Spleen (tissue), 11 donors: ENCODE results near the gene RFX2. TPM values are rescaled to one million over a fixed set of nuclear protein-coding genes. Genes with fewer than 3 reads are reported as not detected.
"Not testable (repeated sequence)": the region's sequence is repeated elsewhere in the genome, so short reads cannot be mapped to it uniquely, and the experiment has no call there.

ENCODE experiments used
- DNase-seq: peaks from one replicate; pipeline ENCODE4 v3.0.0-alpha.2; 2020
- H3K27ac ChIP-seq, 8 donors: fragments of 200-600 bp; sonication (generic) in 7 of 8; 1 replicate in 4 of 8; 2 replicates in 4 of 8; pipeline versions ENCODE4 v1.5.0 to v1.8.0; 2016 to 2021; ENCODE audit warnings: inconsistent platforms in 4 of 8, mild to moderate bottlenecking in 4 of 8, moderate library complexity in 1 of 8
- H3K27me3 ChIP-seq, 7 donors: fragments of 200-600 bp; sonication (generic) in 6 of 7; replicated peaks in 1 of 7; 1 replicate in 4 of 7; 2 replicates in 3 of 7; pipeline versions ENCODE4 v1.5.0 to v1.8.0; 2016 to 2021; ENCODE audit warnings: inconsistent platforms in 3 of 7, mild to moderate bottlenecking in 1 of 7
- H3K36me3 ChIP-seq, 6 donors: fragments of 200-600 bp; sonication (generic) in 5 of 6; 1 replicate in 4 of 6; 2 replicates in 2 of 6; pipeline versions ENCODE4 v1.5.0 to v1.8.0; 2016 to 2021; ENCODE audit warnings: inconsistent platforms in 2 of 6
- H3K4me1 ChIP-seq, 6 donors: fragments of 200-600 bp; sonication (generic) in 5 of 6; 1 replicate in 3 of 6; 2 replicates in 3 of 6; pipeline versions ENCODE4 v1.5.0 to v1.8.0; 2016 to 2021; ENCODE audit warnings: inconsistent platforms in 3 of 6
- H3K4me3 ChIP-seq, 8 donors: fragments of 200-600 bp; sonication (generic) in 7 of 8; 1 replicate in 4 of 8; 2 replicates in 4 of 8; pipeline versions ENCODE4 v1.5.0 to v1.8.0; 2016 to 2021; ENCODE audit warnings: inconsistent platforms in 4 of 8, mild to moderate bottlenecking in 4 of 8, moderate library complexity in 2 of 8
- H3K9me3 ChIP-seq, 8 donors: fragments of 200-600 bp; sonication (generic) in 7 of 8; 1 replicate in 4 of 8; 2 replicates in 4 of 8; pipeline versions ENCODE4 v1.5.0 to v1.8.0; 2016 to 2021; ENCODE audit warnings: inconsistent platforms in 4 of 8
- POLR2A ChIP-seq, 3 donors: fragments of 450-650 bp; IDR thresholded peaks; one replicate each; pipeline ENCODE4 v1.5.1; 2017; ENCODE audit warnings: antibody characterized with exemption in 3 of 3, mild to moderate bottlenecking in 1 of 3
- POLR2AphosphoS5 ChIP-seq, 3 donors: sonication (generic); formaldehyde crosslinking; IDR thresholded peaks; one replicate each; pipeline ENCODE4 v1.5.1; 2017; ENCODE audit warnings: antibody characterized with exemption in 3 of 3
- WGBS, 5 donors: extraction: QIAGEN DNeasy Blood & Tissue Kit in 3 of 5; methylation state at CpG; one replicate each; pipeline versions ENCODE4 v1.1.5 to v1.1.7; 2013 to 2018; 5-methylcytosine and 5-hydroxymethylcytosine counted together
- intact Hi-C: fragments of 100-400 bp; cut with DNase I; formaldehyde crosslinking; loops from one replicate; pipeline ENCODE4 v1.15.0; 2023; ENCODE audit warnings: low total_unique reads
- polyA plus RNA-seq, 3 donors: library from polyadenylated mRNA; stranded (reverse); fragments of 200-250 nt; gene quantifications; one replicate each; pipeline ENCODE4 v1.2.1, GENCODE V29; 2013
- total RNA-seq, 7 donors: library from RNA; depleted of rRNA in 3 of 7; stranded (reverse); fragments of >200 nt in 3 of 7; fragmentation: NEBNext Ultra II Directional in 4 of 7; extraction: Animal tissue kit (Norgen Biotek cat#: 25700) in 4 of 7; gene quantifications; one replicate each; pipeline versions ENCODE4 v1.1.0 to v1.2.1, GENCODE V29; 2016 to 2021
- TF ChIP-seq, protein P1 (sequence below), 11 experiments: fragments of 200-600 bp in 7 of 11; fragments of 450-650 bp in 4 of 11; sonication (generic) in 4 of 11; IDR thresholded peaks in 8 of 11; conservative IDR thresholded peaks in 3 of 11; 1 replicate in 7 of 11; 2 replicates in 4 of 11; pipeline versions ENCODE4 v1.4.0 to v1.8.0; 2016 to 2021; ENCODE audit warnings: antibody characterized with exemption in 11 of 11, inconsistent platforms in 4 of 11, mild to moderate bottlenecking in 1 of 11
- donor health status: healthy with polysubstance abuse.
- donor health status: DM: no; HTN: no; CAD: no; lungs with moderate emphysema.
- donor health status: DM: no; HTN: no; CAD: no.
- donor health status: Bipolar disorder and iron deficiency.
- donor health status: healthy.
- donor health status: DM: no; HTN: no; CAD: no.
- donor health status: DM: yes; HTN: yes; CAD: no.

RFX2 gene
- total and polyA plus RNA-seq, 10 donors = 1.1 to 15.8 (median 7.8) TPM

DNA sequence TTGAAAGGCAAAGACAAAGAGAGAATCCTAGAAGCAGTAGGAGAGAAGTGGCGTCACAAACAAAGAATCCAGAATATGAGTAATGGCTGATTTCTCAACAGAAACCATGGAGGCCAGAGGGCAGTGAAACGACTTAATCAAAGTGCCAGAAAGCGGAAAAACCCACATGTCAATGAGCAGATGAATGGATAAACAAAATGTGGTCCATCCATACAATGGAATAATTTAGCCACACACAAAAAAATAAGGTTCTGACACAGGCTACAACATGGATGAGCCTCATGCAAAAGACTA, 80.1 kb downstream of the RFX2 start:
- Histone ChIP-seq H3K27ac (no peak overlapping the region), H3K27me3 (no peaks in the 10 kb centered on the region), H3K4me3 (no peak overlapping the region), H3K9me3 (no peaks in the 10 kb centered on the region), H3K36me3 (peaks cover 0 to 24% (median 0%) of the 10 kb centered on the region in 6 donors), H3K4me1 (no peaks in the 10 kb centered on the region)
- DNase-seq = no peak
- TF ChIP-seq POLR2AphosphoS5 (IDR thresholded peaks at IDR 0.05) (no peak), POLR2A (IDR thresholded peaks at IDR 0.05) (no peak)
- TF ChIP-seq, protein P1, sequence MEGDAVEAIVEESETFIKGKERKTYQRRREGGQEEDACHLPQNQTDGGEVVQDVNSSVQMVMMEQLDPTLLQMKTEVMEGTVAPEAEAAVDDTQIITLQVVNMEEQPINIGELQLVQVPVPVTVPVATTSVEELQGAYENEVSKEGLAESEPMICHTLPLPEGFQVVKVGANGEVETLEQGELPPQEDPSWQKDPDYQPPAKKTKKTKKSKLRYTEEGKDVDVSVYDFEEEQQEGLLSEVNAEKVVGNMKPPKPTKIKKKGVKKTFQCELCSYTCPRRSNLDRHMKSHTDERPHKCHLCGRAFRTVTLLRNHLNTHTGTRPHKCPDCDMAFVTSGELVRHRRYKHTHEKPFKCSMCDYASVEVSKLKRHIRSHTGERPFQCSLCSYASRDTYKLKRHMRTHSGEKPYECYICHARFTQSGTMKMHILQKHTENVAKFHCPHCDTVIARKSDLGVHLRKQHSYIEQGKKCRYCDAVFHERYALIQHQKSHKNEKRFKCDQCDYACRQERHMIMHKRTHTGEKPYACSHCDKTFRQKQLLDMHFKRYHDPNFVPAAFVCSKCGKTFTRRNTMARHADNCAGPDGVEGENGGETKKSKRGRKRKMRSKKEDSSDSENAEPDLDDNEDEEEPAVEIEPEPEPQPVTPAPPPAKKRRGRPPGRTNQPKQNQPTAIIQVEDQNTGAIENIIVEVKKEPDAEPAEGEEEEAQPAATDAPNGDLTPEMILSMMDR (IDR thresholded peaks at IDR 0.05 in 8 of 11, conservative IDR thresholded peaks at IDR 0.05 in 3 of 11) = no peak
- intact Hi-C loops = no loop called here
- 69 to 86% (median 76%) methylated on average over 3 of the region's 3 CpGs for WGBS, 5 donors

DNA sequence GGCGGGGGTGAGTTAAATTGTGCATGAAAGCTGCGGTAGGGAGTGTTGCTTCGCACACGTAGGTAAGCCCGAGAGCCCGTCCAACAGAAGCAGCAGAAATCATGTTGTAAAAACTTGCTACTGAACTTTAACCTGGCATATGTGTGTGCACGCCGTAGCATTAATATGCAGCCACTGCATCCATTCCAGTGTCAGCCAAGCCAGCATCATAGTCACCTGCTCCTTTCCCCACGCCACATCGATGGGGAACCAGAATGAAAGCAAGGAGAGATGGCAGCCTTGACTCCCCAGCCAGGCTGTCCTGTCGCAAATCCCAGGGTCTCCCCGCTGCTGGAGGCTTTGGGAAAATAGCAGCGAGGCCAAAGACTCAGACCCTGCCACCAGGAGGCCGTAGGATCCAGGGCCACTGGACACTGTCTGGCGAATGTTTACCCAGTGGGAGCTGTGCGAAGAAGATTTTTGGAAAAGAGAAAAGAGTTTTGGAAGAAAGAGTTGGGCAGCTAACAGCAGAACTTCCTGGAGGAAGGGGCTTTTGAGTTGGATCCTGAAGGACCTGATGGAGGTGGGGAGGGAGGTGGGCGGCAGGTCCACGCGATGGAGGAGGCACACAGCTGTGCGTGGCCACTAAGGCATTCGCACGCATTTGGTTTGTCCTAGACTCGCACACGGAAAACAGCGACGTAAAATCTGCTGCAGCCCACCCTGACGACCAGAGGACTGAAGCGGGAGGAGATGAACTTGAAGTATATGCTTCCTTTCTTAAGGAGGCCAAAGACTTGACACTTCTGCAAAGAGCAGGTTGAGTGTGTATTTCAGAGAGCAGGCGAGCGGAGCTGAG, 83.7 kb downstream of the RFX2 start:
- TF ChIP-seq POLR2AphosphoS5 (IDR thresholded peaks at IDR 0.05) = no peak
- TF ChIP-seq, protein P1 (IDR thresholded peaks at IDR 0.05 in 8 of 11, conservative IDR thresholded peaks at IDR 0.05 in 3 of 11) = no peak
- TF ChIP-seq POLR2A (IDR thresholded peaks at IDR 0.05) = no peak
- intact Hi-C loops = no loop called here
- peaks cover 0 to 11% (median 0%) of the 10 kb centered on the region in 7 donors for H3K27me3 ChIP-seq
- H3K27ac ChIP-seq = no peak overlapping the region
- H3K9me3 ChIP-seq = no peaks in the 10 kb centered on the region
- 94 to 96% (median 95%) methylated on average over 30 of the region's 30 CpGs for WGBS, 5 donors
- peaks cover 0 to 40% (median 0%) of the 10 kb centered on the region in 6 donors for H3K36me3 ChIP-seq
- H3K4me3 ChIP-seq = no peak overlapping the region
- DNase-seq = no peak
- peaks cover 0 to 12% (median 7%) of the 10 kb centered on the region in 6 donors for H3K4me1 ChIP-seq

DNA sequence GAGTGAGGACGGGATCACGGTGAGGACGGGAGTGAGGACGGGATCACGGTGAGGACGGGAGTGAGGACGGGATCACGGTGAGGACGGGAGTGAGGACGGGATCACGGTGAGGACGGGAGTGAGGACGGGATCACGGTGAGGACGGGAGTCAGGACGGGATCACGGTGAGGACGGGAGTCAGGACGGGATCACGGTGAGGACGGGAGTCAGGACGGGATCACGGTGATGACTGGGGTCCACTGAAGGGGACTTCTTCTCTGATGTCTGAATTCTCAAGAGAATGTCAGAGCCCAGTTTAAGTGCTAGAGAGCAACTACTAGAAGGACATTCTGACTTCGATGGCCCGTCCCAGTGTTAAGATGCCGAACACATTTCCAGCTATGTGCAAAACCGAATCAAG, 85.5 kb downstream of the RFX2 start:
- 95 to 98% (median 96%) methylated on average over 22 to 27 of the region's 27 CpGs for WGBS, 5 donors
- H3K36me3 ChIP-seq = peaks cover 0 to 40% (median 0%) of the 10 kb centered on the region in 6 donors
- intact Hi-C loops, H3K27ac ChIP-seq, DNase-seq, H3K9me3 ChIP-seq, H3K4me3 ChIP-seq: not testable (repeated sequence)
- H3K27me3 ChIP-seq = peaks cover 0 to 13% (median 0%) of the 10 kb centered on the region in 7 donors
- H3K4me1 ChIP-seq = peaks cover 0 to 12% (median 7%) of the 10 kb centered on the region in 6 donors

- intact Hi-C loops = no loop called here
- WGBS, 5 donors = 84 to 92% (median 91%) methylated on average over 12 of the region's 12 CpGs
- H3K36me3 ChIP-seq = peaks cover 0 to 40% (median 0%) of the 10 kb centered on the region in 6 donors
- no peaks in the 10 kb centered on the region for H3K9me3 ChIP-seq
- no peak for TF ChIP-seq POLR2A (IDR thresholded peaks at IDR 0.05)
- TF ChIP-seq, protein P1 (IDR thresholded peaks at IDR 0.05 in 8 of 11, conservative IDR thresholded peaks at IDR 0.05 in 3 of 11) = no peak
- TF ChIP-seq POLR2AphosphoS5 (IDR thresholded peaks at IDR 0.05) = no peak
- H3K27me3 ChIP-seq = peaks cover 0 to 13% (median 0%) of the 10 kb centered on the region in 7 donors
- peak overlapping the region in 1 of 8 donors; percentile 37 for H3K27ac ChIP-seq
- H3K4me3 ChIP-seq = no peak overlapping the region
- peaks cover 0 to 12% (median 7%) of the 10 kb centered on the region in 6 donors for H3K4me1 ChIP-seq
- peak; percentile 43 for DNase-seq
Observed at GRCh38 chr19:6023936-6024335, 86.4 kb downstream of the RFX2 start.
